Dendritic cell treated with granulocyte-macrophage colony-stimulating factor and Interleukin-4, amounts not matched to agents 40 ng/mL and 50 ng/mL, for 4 days (primary cell): ENCODE data around the gene ALOX12.

ENCODE experiments used
- H3K27ac Mint-ChIP-seq: one replicate; pipeline ENCODE4 v1.8.0; 2022; ENCODE audit warnings: mild to moderate bottlenecking, mixed read lengths
- H3K27me3 Mint-ChIP-seq: one replicate; pipeline ENCODE4 v1.8.0; 2022; ENCODE audit warnings: mild to moderate bottlenecking, mixed read lengths
- H3K36me3 Mint-ChIP-seq: one replicate; pipeline ENCODE4 v1.8.0; 2022; ENCODE audit warnings: low read depth, mixed read lengths
- H3K4me1 Mint-ChIP-seq: one replicate; pipeline ENCODE4 v1.8.0; 2022; ENCODE audit warnings: low read depth, mixed read lengths
- H3K4me3 Mint-ChIP-seq: one replicate; pipeline ENCODE4 v1.8.0; 2022; ENCODE audit warnings: mild to moderate bottlenecking, moderate library complexity, mixed read lengths
- H3K9me3 Mint-ChIP-seq: one replicate; pipeline ENCODE4 v1.8.0; 2022; ENCODE audit warnings: mixed read lengths
- intact Hi-C: fragments of 100-400 bp; cut with micrococcal nuclease; formaldehyde crosslinking; loops from one replicate; pipeline ENCODE4 v1.15.0; 2022

Gene ALOX12

DNA sequence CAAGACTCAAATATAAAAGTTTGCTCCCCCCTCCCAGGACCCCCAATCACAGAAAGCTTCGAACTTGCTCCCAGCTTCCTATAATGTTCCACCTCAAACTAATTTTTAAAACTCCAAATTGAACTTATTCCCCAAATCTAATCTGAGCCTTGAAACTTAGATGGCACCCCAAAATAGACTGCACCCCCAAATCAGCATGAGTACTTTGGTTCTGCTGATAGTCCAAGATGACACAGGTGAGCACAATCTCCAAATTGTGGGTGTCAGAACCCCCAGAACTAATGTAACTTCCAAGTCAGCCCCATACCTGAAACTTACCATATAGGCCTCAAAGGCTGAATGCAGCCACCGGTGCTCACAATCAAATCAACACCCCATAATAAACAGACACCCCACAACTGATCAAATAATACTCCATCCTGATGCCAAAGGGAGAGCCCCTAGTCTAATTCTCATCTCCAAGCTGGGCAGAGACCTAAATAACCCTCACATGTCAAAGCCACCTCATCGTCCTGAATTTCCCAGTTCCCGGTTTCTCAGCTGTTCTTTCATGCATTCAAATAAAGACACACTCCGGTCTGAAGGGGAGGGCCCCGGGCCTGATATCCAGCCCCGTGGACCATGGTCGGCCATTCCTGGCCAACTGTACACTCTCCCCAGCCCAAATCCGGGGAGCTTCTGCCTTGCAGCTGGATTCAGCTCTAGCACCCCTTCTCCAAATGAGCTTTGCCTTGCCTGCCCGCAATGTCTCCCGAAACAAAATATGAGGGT lies 25.2 kb downstream of the ALOX12 start:
- Mint-ChIP-seq H3K27me3 (peaks cover 53% of the 10 kb centered on the region), H3K4me1 (peaks cover 64% of the 10 kb centered on the region), H3K4me3 (no peak overlapping the region), H3K9me3 (no peaks in the 10 kb centered on the region), H3K27ac (no peak overlapping the region), H3K36me3 (peaks cover 16% of the 10 kb centered on the region)
- intact Hi-C loops: loop anchor here (5.0 kb wide), 1 partner anchor 109 kb away; no protein-coding TSS in a partner anchor

DNA sequence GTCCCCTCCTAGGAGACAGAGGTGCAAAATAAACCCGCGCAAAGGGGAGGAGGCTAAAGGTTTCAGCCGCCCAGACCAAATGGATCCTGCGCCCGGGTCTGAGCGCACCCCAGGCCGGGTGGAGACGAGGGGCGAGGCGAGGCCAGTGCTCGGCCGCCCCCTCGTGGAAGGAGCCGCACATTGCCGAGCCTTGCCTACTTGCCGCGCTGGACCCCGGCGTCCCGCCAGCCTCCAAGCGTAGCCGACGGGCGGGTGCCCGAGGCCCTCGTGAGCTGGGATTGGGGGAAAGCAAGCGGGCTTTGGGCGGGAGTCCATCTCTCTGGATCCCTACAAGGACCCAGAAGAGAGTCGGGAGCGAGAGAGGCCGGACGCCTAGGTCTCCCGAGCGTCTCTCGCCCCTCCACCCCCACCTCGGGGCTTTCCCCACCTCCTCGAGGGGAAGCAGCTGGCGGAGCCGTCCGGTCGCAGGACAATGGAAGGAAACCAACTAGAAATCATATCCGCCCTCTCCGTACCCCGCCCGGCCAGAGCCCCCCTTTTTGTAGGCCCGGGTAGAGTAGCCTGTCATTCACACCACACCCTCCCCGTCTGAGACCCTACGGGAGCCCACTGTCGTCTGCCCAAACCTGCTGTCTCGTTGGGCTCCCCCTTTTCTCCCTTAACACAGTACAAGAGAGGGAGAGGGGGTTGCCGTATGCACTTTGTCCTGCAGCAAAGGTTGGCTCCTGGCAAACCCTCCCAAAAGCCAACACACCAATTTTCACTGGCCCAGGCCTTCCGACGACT lies 26.3 kb downstream of the ALOX12 start:
- no peaks in the 10 kb centered on the region for H3K9me3 Mint-ChIP-seq
- intact Hi-C loops: loop anchor here (5.0 kb wide), 1 partner anchor 110 kb away; no protein-coding TSS in a partner anchor
- peak overlapping the region; percentile 59 for H3K4me3 Mint-ChIP-seq
- peaks cover 55% of the 10 kb centered on the region for H3K27me3 Mint-ChIP-seq
- H3K4me1 Mint-ChIP-seq: peaks cover 53% of the 10 kb centered on the region
- peak overlapping the region; percentile 73 for H3K27ac Mint-ChIP-seq
- peaks cover 6% of the 10 kb centered on the region for H3K36me3 Mint-ChIP-seq

DNA sequence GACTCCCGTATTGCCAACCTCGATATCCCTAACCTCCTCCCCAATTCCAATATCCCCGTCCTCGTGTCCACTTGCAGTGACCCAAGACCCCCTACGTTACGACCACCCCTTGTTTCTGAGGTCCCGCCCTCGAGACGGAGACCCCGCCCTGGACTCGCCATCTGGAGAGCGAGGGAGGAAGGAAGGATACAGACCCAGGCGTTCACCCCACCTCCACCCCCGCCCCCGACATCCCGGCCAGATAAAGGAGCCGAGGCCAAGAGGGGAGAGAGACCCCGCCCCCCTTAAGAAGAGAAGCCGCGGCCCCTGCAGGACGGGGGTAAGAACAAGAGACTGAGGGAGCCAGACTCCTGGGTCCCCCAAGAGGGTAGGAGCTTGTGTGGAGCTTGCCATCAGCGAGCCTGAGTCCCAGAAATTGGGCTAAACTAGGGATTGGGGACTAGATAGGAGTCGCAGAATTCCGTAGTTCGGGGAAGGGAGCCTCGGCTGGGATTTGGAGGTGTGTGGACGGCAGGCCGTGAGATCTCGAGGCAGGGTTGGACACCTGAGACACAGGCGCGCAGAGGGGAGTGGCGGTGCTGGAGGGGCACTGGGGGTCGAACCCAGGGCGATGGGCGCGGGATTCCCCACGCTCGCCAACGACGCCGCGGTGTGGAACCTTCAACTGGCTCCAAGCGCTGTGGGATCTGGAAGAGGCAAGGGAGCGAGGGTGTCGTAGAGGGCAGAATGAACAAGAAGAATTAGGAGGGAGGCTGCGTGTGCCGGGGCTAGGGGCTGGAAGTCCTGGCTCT lies 27.1 kb downstream of the ALOX12 start, which contains the start of gene BCL6B:
Gene BCL6B, plus strand, starts transcription at position 270 of the 791 bp plus-strand sequence. CDS start 622 bp downstream, outside the sequence.
- Mint-ChIP-seq H3K36me3 (no peaks in the 10 kb centered on the region), H3K9me3 (no peaks in the 10 kb centered on the region), H3K4me3 (peak within 1 kb of the TSS; percentile 74), H3K4me1 (peaks cover 45% of the 10 kb centered on the region), H3K27me3 (peaks cover 51% of the 10 kb centered on the region), H3K27ac (peak within 1 kb of the TSS; percentile 73)
- intact Hi-C loops: loop anchor here (5.0 kb wide), 1 partner anchor 111 kb away; no protein-coding TSS in a partner anchor

DNA sequence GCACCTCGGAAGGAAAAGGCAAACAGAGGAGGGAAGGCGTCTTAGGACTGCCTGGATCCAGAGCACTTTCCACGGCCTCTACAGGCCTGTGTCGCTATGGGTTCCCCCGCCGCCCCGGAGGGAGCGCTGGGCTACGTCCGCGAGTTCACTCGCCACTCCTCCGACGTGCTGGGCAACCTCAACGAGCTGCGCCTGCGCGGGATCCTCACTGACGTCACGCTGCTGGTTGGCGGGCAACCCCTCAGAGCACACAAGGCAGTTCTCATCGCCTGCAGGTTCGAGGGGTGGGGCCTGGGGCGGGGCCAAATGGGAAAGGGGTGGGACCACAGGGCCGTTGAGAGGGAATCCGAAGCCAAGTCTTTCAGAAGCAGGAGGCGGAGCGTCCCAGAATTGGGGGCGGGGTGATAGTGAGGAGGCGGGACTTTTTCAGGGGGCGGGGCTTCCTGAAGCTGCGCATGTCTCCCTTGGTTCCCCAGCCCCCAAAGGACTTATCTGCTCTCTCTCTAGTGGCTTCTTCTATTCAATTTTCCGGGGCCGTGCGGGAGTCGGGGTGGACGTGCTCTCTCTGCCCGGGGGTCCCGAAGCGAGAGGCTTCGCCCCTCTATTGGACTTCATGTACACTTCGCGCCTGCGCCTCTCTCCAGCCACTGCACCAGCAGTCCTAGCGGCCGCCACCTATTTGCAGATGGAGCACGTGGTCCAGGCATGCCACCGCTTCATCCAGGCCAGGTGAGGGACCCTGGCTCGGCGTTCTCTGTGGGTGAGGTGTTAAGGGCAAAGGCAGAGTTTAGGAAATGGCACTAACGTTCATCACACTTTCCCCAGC lies 27.9 kb downstream of the ALOX12 start:
- intact Hi-C loops: loop anchor here (5.0 kb wide), 1 partner anchor 111 kb away; no protein-coding TSS in a partner anchor
- peak overlapping the region; percentile 74 for H3K4me3 Mint-ChIP-seq
- peak overlapping the region; percentile 73 for H3K27ac Mint-ChIP-seq
- H3K27me3 Mint-ChIP-seq: peaks cover 47% of the 10 kb centered on the region
- peaks cover 40% of the 10 kb centered on the region for H3K4me1 Mint-ChIP-seq
- H3K36me3 Mint-ChIP-seq: no peaks in the 10 kb centered on the region
- H3K9me3 Mint-ChIP-seq: no peaks in the 10 kb centered on the region

DNA sequence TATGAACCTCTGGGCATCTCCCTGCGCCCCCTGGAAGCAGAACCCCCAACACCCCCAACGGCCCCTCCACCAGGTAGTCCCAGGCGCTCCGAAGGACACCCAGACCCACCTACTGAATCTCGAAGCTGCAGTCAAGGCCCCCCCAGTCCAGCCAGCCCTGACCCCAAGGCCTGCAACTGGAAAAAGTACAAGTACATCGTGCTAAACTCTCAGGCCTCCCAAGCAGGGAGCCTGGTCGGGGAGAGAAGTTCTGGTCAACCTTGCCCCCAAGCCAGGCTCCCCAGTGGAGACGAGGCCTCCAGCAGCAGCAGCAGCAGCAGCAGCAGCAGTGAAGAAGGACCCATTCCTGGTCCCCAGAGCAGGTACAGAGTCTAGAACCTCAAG lies 28.5 kb downstream of the ALOX12 start:
- Mint-ChIP-seq H3K27ac (no peak overlapping the region), H3K4me3 (no peak overlapping the region), H3K27me3 (peaks cover 43% of the 10 kb centered on the region), H3K36me3 (no peaks in the 10 kb centered on the region), H3K9me3 (no peaks in the 10 kb centered on the region), H3K4me1 (peaks cover 43% of the 10 kb centered on the region)
- intact Hi-C loops: loop anchor here (5.0 kb wide), 1 partner anchor 112 kb away; no protein-coding TSS in a partner anchor

DNA sequence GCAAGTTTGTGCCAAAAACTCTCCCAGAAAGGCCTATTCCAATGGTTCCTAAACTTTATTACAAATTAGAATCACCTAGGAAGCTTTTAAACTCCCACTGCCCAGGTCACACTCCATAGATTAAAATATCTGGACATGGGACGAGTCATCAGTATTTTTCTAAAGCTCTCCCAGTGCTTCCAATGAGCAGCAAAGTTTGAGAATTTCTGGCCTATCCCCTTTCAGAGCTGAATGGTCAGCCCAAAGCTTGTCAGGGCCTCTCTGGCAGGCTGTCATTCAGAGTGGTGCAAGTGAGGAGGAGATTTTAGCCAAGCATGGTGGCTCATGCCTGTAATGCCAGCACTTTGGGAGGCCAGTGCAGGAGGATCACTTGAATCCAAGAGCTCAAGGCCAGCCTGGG lies 29.4 kb downstream of the ALOX12 start:
- peaks cover 46% of the 10 kb centered on the region for H3K4me1 Mint-ChIP-seq
- H3K9me3 Mint-ChIP-seq: no peaks in the 10 kb centered on the region
- H3K27ac Mint-ChIP-seq: no peak overlapping the region
- intact Hi-C loops: no loop called here
- no peak overlapping the region for H3K4me3 Mint-ChIP-seq
- H3K27me3 Mint-ChIP-seq: peaks cover 36% of the 10 kb centered on the region
- no peaks in the 10 kb centered on the region for H3K36me3 Mint-ChIP-seq

DNA sequence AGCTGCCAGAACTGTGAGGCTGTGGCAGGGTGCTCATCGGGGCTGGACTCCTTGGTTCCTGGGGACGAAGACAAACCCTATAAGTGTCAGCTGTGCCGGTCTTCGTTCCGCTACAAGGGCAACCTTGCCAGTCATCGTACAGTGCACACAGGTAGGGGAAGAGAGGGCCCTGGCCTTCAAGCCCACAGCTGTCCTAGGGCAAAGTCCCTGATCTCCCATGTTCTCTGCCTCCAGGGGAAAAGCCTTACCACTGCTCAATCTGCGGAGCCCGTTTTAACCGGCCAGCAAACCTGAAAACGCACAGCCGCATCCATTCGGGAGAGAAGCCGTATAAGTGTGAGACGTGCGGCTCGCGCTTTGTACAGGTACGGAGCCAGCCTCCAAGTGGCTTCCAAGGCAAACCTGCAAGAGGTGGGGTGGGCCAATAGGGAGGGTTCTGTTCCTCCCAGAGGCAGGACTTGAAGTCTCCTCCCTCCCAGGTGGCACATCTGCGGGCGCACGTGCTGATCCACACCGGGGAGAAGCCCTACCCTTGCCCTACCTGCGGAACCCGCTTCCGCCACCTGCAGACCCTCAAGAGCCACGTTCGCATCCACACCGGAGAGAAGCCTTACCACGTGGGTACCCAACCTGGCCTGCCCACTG lies 30.7 kb downstream of the ALOX12 start:
- H3K27me3 Mint-ChIP-seq: peaks cover 22% of the 10 kb centered on the region
- H3K4me3 Mint-ChIP-seq: no peak overlapping the region
- H3K27ac Mint-ChIP-seq: no peak overlapping the region
- intact Hi-C loops: no loop called here
- H3K4me1 Mint-ChIP-seq: peaks cover 42% of the 10 kb centered on the region
- no peaks in the 10 kb centered on the region for H3K36me3 Mint-ChIP-seq
- H3K9me3 Mint-ChIP-seq: no peaks in the 10 kb centered on the region

DNA sequence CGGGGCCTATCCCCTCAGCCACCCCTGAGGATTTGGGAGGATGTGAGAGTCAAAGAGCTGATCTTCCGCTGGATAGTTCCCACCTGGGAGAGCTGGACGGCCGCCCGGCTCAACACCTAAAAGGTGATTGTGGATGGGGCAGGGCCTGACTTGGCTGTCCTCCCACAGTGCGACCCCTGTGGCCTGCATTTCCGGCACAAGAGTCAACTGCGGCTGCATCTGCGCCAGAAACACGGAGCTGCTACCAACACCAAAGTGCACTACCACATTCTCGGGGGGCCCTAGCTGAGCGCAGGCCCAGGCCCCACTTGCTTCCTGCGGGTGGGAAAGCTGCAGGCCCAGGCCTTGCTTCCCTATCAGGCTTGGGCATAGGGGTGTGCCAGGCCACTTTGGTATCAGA lies 31.5 kb downstream of the ALOX12 start:
- H3K27ac Mint-ChIP-seq: peak overlapping the region; percentile 40

DNA sequence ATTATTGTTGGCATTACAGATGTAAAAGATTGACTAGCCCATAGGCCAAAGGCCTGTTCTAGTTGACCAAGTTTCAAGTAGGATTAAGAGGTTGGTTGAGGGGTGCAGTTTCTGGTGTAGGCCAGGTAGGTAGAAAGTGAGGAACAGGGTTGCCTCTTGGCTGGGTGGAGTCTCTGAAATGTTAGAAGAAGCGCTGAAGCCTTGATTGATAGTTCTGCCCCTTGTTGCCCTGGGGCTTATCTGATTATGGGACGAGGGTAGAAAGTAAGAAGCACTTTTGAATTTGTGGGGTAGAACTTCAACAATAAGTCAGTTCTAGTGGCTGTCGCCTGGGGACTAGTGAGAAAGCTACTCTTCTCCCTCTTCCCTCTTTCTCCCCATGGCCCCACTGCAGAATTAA lies 33.2 kb downstream of the ALOX12 start:
- Mint-ChIP-seq H3K9me3 (no peaks in the 10 kb centered on the region), H3K27me3 (peaks cover 2% of the 10 kb centered on the region), H3K27ac (peak overlapping the region; percentile 63), H3K4me1 (peaks cover 20% of the 10 kb centered on the region), H3K4me3 (no peak overlapping the region), H3K36me3 (no peaks in the 10 kb centered on the region)
- intact Hi-C loops: no loop called here

More for the DNA sequence above, 31.5 kb downstream of the ALOX12 start:
- no peaks in the 10 kb centered on the region for H3K36me3 Mint-ChIP-seq
- no peak overlapping the region for H3K4me3 Mint-ChIP-seq
- H3K27me3 Mint-ChIP-seq: peaks cover 15% of the 10 kb centered on the region
- H3K4me1 Mint-ChIP-seq: peaks cover 35% of the 10 kb centered on the region
- intact Hi-C loops: no loop called here
- no peaks in the 10 kb centered on the region for H3K9me3 Mint-ChIP-seq

DNA sequence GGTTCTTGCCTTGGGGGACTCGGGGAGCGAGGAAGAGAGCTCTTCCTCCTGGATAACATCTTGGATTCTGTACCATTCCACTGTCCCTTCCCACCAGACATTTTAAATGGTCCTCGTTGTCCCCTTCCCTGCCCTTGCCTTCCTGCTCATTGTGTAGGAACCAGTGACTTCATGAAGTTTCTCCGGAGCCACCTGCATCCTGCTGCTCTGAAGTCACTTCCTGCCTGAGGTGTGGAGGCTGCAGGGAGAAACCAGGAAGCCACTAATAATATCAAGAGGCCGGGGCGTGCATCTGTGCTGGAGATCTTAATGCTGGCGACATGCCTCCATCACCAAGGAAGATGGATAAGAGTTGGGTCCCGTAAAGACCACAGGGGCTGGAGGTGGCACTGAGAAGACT lies 33.8 kb downstream of the ALOX12 start:
- Mint-ChIP-seq H3K27me3 (peaks cover 2% of the 10 kb centered on the region), H3K9me3 (no peaks in the 10 kb centered on the region), H3K4me3 (no peak overlapping the region), H3K36me3 (no peaks in the 10 kb centered on the region), H3K27ac (peak overlapping the region; percentile 63), H3K4me1 (peaks cover 20% of the 10 kb centered on the region)
- intact Hi-C loops: no loop called here

DNA sequence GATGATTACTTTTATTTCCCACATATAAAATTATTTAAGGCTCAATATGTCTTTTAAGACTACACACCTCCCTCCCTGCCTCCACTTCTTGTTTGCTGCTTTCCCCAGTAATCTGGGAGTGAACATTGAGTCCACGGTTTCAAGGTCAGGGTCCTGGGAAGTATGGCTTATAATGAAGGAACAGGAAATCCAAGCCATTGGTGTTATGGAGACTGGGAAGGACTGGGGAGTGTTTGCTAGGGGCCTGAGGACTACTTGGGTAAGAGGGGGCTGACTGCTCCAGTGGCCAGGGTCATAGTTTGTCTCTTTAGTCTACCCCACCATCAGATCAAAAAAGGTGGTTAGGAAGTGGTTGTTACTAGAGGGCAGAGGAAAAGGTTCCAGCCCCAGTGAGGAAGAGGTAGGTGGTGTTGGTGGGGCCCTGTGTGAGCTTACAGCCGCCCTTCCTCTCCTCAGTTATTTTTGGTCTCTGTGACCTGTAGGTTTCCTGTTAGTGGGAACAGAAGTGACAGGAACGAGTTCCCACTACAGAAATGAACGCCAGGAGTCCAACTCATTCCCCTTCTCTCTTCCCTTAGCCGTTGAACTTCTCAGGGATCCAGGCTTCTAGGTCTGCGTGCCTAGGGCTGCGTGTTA lies 39.2 kb downstream of the ALOX12 start:
- peaks cover 26% of the 10 kb centered on the region for H3K36me3 Mint-ChIP-seq
- H3K27ac Mint-ChIP-seq: peak overlapping the region; percentile 90
- peaks cover 37% of the 10 kb centered on the region for H3K4me1 Mint-ChIP-seq
- H3K9me3 Mint-ChIP-seq: no peaks in the 10 kb centered on the region
- peaks cover 3% of the 10 kb centered on the region for H3K27me3 Mint-ChIP-seq
- H3K4me3 Mint-ChIP-seq: peak overlapping the region; percentile 90
- intact Hi-C loops: no loop called here

DNA sequence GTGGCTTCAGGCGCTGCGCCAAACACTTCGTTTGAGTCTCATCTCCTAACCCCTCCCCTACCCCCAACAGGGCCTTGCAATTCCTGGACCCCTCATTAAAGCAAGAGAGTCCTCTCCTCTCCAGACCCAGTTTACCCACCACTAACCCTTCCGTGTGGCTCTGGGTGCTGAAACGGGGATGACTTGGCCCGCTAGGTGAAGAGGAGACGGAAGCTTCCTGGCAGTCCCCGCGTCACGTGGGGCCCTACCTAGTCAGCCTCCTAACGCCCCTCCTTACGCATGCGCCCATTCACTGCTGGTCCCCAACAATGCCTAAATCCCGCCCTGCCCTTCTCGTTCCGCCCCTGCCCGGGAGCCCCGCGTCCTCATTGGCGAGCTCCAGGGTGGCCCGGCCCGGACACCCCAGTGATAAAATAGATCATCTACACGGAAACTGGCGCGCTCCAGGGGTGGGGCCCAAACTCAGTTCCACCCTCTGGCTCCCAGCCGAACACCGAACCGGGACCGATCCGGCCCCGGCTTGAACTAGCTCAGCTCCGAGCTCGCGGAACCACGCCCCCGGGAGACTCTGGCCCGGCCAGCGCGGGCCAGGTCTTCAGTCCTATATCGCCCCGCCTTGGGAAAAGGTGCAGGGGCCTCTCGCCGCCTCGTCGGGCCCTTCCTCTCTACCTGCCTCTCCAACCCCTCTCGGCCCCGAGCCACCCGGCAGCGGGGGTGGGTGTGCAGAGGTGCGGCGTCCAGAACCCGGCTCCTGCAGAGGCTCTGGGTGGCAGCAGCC lies 39.9 kb downstream of the ALOX12 start, which contains the start of gene SLC16A13:
Gene SLC16A13, plus strand, starts transcription at position 425 of the 778 bp plus-strand sequence. CDS start 368 bp downstream, outside the sequence.
- intact Hi-C loops: no loop called here

More for the DNA sequence above, 39.9 kb downstream of the ALOX12 start, which contains the start of gene SLC16A13:
- Mint-ChIP-seq H3K27me3 (peaks cover 7% of the 10 kb centered on the region), H3K36me3 (peaks cover 26% of the 10 kb centered on the region), H3K27ac (peak within 1 kb of the TSS; percentile 90), H3K9me3 (no peaks in the 10 kb centered on the region), H3K4me3 (peak within 1 kb of the TSS; percentile 90), H3K4me1 (peaks cover 30% of the 10 kb centered on the region)
